HG02885 (cell line): ENCODE data around the gene NMU.
"Not testable (repeated sequence)": the region's sequence is repeated elsewhere in the genome, so short reads cannot be mapped to it uniquely, and the experiment has no call there.

ENCODE experiments used
- ATAC-seq: cut with Tn5 transposase; IDR thresholded peaks from one replicate; pipeline ENCODE4 v1.9.1; 2021; ENCODE audit warnings: mild to moderate bottlenecking; ENCODE audit not compliant: unreplicated experiment, poor library complexity

Gene NMU

DNA sequence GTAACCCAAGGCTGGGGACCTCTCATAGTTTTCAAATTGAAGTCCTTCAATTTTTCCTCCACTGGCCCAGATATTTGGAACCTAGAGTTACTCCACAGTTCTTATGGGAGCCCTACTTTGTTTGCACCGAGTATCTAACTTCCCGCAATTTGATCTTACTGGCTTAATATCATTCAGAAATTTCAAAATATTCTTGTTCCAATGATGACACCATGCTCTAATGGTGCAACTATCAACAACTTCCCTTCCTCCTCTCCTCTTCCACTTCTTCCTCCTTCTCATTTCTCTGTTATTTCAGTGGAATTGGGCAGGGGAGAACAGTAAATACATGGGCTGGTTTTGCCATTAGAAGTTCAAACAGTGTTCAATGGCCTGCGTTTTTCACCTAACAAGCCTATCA, 64.3 kb downstream of the NMU start:
- no peak for ATAC-seq

- ATAC-seq, result peak; percentile 93
Measured at GRCh38 chr4:55568905-55569504, 67.1 kb downstream of the NMU start.

- peak; percentile 100 for ATAC-seq
Measured at GRCh38 chr4:55561889-55562288, 74.2 kb downstream of the NMU start.

DNA sequence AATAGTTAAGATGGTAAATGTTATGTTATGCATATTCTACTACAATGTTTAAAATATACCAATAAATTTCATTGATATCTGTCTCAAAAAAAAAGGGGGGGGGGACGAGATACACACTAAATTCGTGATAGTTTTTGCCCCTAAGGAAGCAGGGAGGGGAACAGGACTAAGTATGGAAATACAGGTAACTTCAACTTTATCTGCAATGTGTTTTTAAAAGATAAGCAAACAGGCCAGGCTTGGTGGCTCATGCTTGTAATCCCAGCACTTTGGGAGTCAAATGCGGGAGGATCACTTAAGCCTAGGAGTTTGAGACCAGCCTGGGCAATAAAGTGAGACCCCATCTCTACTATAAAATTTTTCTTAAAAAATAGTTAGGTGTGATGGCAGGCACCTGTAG, 76.0 kb downstream of the NMU start:
- no peak for ATAC-seq

DNA sequence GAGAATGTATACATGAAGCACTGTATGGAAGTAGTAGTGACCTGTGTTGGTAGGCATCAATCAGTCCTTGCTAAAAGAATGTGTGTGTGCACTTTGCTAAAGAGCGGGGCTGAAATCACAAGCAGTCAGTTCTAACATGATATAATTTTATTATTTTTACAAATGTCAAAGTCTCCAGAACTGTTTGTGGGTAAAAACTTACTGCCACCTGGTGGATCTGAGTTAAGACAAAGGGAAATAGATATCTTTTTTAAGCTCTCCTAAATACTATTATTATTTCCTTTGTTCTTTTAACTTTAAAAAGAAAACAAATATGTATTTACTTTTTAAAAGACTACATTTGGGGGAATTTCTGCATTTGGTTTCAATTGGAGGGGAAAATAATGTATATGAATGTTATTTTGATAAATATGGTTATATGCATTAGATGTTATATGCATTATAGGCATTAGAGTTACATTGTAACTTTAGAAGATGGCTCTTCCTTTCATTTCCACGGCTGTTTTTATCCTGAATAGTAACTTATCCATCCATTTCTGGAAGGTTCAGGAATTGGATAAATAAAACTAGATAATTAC, 81.6 kb downstream of the NMU start:
- peak; percentile 24 for ATAC-seq

DNA sequence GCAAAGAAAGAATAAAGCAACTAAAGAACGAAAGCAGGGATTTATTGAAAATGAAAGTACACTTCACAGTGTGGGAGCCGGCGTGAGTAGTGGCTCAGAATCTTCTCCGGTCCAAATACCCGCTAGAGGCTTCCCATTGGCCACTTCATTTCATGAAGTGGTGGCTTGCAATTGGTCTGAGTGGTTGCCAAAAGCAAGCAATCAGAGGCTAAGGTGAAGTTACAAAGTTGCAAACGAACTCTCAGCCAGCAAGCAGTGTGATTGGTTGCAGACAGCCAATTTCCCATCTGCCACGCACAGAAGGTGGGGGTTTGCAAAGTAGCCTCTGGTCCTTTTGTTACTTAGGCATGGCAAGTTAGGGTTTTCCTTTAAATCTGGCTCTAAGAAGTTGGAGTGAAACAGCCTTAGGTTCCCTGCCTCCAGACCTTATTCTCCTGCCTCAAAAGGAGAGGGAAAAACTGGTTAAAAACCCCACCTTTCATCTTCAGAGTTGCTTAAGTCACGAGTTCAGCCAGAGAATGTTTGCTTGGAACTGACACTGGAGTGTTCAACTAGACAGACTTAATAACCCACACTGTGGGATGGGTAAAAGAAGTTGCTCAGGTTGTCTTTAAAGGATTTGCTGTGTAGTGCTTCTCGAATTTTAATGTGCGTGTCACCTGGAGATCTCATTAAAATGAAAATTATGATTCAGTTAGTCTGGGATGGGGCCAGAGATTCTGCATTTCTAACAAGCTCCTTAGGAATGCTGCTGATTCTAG, 82.5 kb downstream of the NMU start:
- ATAC-seq, result peak; percentile 86

DNA sequence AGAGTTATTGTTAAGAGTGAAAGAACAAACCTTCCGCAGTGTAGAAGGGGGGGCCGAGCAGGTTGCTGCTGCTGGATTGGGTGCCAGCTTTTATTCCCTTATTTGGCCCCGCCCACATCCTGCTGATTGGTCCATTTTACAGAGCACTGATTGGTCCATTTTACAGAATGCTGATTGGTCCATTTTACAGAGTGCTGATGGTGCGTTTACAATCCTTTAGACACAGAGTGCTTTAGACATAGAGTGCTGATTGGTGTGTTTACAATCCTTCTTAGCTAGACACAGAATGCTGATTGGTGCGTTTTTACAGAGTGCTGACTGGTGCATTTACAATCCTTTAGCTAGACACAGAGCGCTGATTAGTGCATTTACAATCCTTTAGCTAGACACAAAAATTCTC, 84.1 kb downstream of the NMU start:
- ATAC-seq, result not testable (repeated sequence)

GRCh38 chr4:55549888-55550287, 86.2 kb downstream of the NMU start:
- no peak for ATAC-seq

DNA sequence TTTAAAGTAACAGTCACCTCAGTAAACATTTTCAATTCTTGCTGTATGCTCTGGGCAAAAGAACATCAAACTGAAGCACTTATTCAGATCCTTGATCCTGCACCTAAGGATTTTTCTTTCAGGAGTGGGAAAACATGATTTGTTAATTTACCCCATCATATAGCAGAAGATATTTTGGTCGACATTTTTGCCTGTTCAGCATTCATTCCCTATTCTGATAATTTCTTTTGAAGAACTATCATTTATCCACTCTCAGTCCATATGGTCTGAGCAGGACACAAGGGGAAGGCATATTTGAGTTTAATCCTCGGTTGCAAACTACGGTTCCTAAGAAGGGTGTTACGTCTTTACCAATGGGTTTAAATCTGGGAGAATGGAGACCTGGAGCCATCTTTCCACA, 88.2 kb downstream of the NMU start:
- ATAC-seq, result no peak

GRCh38 chr4:55547466-55547770, 88.7 kb downstream of the NMU start:
- ATAC-seq, result no peak

DNA sequence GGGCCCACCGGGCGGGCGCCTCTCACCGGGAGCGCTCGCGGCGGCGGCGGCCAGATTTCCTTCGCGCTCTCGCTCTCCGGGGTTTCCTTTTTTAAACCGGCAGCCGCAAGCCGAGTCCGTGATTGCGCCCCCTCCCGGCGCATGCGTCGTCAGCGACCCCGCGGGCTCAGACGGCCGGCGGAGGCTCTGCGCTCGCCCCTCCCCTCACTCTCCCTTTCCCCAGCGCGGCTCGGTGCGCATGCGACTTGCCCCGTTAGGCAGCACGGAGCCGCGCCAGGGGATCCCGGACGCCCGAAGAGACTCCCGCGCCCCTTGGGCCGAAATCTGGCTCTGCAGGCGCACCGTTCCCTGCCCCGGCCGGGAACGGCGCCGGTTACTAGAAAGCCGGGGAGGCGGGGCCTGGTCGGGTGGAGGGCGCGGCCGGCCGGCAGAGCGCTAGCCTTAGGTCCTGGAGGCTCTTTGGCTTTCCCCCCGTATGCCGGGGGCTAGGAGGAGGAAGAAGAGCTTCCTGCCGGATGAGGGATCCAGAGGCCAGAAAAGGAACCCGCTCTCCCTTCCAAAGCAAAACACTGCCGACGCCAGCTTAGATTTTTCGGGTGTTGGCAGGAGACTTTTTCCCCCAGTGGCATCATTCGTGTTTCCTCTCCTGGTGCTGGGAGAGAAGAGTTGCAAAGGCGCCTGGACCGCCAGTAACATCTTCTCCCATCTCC, 89.2 kb downstream of the NMU start, which contains the start of gene CLOCK:
Gene CLOCK (minus strand): TSS at position 154 of the 710 bp plus-strand sequence. CDS start 64,124 bp downstream, outside the sequence.
- peak; percentile 73 for ATAC-seq

DNA sequence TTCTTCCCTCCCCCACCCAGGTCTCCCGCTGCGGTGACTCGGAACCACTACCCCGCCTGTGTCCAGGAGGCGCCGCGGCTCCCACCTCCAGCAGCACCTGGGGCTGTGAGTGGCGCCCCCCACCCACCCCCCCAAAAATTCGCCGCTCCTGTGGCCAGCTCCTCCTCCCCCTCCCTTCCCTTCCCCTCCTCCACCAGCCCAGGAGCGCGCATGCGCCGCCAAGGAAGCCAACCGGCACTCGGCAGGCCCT, 89.7 kb downstream of the NMU start:
- ATAC-seq, result peak; percentile 50

- peak; percentile 44 for ATAC-seq
Measured at GRCh38 chr4:55545641-55546505, 90.2 kb downstream of the NMU start.
